22Rv1 (cell line): ENCODE data around the gene SNAP25.

Experiments used
- H3K27ac ChIP-seq: fragments of 450-650 bp; 2 replicates; pipeline ENCODE4 v1.5.1; 2017
- CTCF ChIP-seq: fragments of 450-650 bp; IDR thresholded peaks from 2 replicates; pipeline ENCODE4 v1.5.1; 2017; ENCODE audit warnings: mild to moderate bottlenecking
- ZFX ChIP-seq: fragments of 450-650 bp; IDR thresholded peaks from 2 replicates; pipeline ENCODE4 v1.6.1; 2017; ENCODE audit warnings: antibody characterized with exemption, borderline replicate concordance

SNAP25 gene

DNA sequence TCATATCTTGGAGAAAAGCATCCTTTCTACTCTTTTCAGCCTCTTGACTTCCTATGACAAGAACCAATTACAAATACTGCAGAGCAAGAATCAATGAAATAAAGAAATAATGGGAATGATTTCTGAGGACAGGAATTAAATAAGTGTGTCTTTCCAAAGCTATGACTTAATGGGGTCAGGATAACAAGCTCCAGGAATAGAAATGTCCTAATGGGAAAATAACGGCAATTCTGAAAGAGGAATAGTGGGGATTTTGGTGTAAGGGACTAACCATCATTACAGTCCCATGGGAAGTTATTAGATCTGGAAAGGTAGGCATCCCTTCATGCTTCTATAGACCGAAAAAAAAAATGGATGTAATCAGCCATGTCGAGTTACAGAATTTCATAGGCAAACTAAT is 28.2 kb upstream of the SNAP25 start:
- H3K27ac ChIP-seq, result no peak overlapping the region
- TF ChIP-seq CTCF, result no peak
- no peak for TF ChIP-seq ZFX

DNA sequence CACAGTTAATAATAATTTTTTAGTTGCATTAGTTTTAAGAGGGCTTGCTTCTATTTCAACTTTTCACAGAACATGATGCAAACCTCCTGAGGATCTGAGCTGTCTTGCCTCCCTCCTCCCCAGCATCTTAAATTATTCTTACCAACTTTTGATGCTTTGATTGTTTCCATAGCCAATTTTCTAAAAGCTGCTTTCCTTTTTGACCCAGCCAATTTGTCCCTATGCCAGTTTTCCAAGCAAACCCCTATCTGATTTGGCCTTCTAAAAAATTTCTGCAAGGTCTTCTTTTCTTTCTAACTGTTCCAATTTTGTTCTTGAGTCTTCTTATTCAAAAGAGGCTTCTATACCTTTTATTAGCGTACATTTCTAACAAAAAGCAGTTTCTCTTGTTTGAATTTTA is 26.5 kb upstream of the SNAP25 start:
- H3K27ac ChIP-seq, result no peak overlapping the region
- no peak for TF ChIP-seq ZFX
- no peak for TF ChIP-seq CTCF

DNA sequence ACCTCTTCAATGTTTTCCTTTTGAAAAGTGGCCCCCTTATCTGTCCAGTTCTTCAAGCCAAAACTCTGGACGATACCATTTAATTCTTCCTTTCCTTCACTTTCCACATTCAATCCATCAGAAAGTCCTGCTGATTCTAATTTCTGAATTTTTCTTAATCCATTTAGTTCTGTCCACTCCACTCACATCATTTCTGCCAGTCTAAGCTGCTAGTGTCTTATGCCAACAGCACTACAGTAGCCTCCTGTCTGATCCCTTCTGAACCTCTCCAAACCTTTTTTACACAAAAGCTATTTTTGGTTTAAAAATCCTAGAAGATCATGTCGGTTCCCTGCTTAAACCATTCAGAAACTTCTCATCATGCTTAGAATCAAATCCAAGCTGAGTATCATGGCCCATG is 24.5 kb upstream of the SNAP25 start:
- TF ChIP-seq CTCF (no peak), ZFX (no peak)
- H3K27ac ChIP-seq, result no peak overlapping the region

DNA sequence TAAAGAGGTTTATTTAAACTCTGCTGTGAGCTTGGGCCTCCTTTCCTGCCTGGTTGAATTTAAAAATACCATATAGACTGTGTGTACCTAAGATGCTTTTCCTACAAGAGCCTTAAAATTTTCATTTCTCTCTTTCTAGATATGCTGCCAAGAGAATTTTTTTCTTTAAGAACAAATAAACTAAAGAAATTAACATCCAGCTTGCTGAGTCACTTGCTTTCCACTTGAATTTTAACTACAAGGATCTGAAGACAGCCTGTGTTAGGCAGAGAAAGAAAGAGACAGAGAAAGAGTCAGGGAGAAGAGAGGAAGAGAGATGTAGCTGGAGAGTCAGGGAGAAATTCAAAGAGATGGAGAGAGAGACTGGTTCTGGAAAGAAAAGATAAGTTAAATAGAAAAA is 18.3 kb upstream of the SNAP25 start:
- H3K27ac ChIP-seq, result no peak overlapping the region

GRCh38 chr20:10201321-10201870 is 17.2 kb upstream of the SNAP25 start:
- no peak for TF ChIP-seq ZFX
- no peak for TF ChIP-seq CTCF
- no peak overlapping the region for H3K27ac ChIP-seq

More for the DNA sequence above, 18.3 kb upstream of the SNAP25 start:
- no peak for TF ChIP-seq ZFX
- TF ChIP-seq CTCF, result no peak

DNA sequence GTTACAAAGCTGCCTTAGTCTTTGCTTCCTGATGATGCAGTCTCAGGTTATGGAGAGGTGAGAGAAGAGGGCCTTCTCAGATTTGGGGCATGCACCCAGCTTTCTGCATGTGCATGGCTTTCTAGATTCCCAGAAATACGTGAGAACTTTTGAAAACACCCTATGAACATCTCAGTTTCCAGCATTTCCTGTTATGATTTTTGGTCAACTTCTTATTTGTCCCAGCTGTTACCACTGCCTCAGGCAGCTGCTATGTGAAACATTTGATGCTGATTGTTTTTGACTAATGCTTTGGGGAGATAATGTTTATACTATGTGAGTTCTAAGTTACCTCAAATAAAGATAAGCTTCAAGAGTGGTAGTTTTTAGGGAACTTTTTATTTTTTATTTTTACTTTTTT is 9.5 kb upstream of the SNAP25 start:
- no peak for TF ChIP-seq CTCF
- no peak for TF ChIP-seq ZFX
- no peak overlapping the region for H3K27ac ChIP-seq

DNA sequence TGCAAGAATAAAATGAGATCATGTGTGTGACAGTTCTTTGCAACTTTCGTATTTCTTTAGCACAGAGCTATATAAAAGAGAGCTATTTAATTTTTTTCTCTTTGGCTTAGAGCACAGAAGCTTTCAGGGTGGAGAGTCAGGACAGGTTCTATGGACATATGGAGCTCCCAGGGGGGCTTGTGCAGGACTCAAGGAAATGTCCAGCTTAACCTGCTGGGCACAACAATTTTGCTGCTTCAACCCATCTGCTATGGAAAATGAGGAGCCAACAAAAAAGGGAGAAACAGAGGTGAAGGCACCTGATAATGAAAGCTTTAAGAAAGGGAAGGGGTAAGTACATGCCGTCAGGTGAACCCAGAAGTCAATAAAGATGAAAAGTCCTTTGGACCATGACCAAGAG is 5.1 kb upstream of the SNAP25 start:
- no peak overlapping the region for H3K27ac ChIP-seq
- TF ChIP-seq CTCF (no peak), ZFX (no peak)
